H1 (cell line): ENCODE measurements around the gene LGALS8. TPM values are rescaled to one million over a fixed set of nuclear protein-coding genes. Genes with fewer than 3 reads are reported as not detected.

Experiments used
- CTCF ChIA-PET: fragments of 300-600 bp; sonication (Branson Sonifier 250); formaldehyde crosslinking; loops from one replicate; lab custom pipeline; 2021; ENCODE audit not compliant: partially characterized antibody; lab: Charles Lee
- POLR2A ChIA-PET: fragments of 300-600 bp; sonication (Branson Sonifier 250); formaldehyde crosslinking; loops from one replicate; lab custom pipeline; 2021; ENCODE audit warnings: inconsistent platforms; ENCODE audit not compliant: partially characterized antibody; lab: Charles Lee
- DNase-seq, 2 experiments: peaks; one replicate each; pipeline versions ENCODE4 v3.0.0 to v3.0.0-alpha.2; 2010 to 2022; ENCODE audit warnings: low spot score in 2 of 2, low read depth in 1 of 2, mixed read lengths in 1 of 2
- FAIRE-seq: peaks from 2 replicates; lab custom pipeline; 2011; peaks lifted over from hg19 to GRCh38; lab: Jason Lieb, UNC
- H2AFZ ChIP-seq: 2 replicates; pipeline ENCODE4 v1.8.1; 2012; ENCODE audit warnings: low read length, inconsistent platforms
- H2AK5ac ChIP-seq: 2 replicates; pipeline ENCODE4 v1.6.1; 2013; ENCODE audit warnings: low read depth, low read length
- H2BK120ac ChIP-seq: replicated peaks from 2 replicates; pipeline ENCODE3; 2013; ENCODE audit warnings: low read depth, low read length, inconsistent platforms
- H2BK12ac ChIP-seq: 2 replicates; pipeline ENCODE4 v1.6.1; 2013; ENCODE audit warnings: low read depth, low read length
- H2BK15ac ChIP-seq: 2 replicates; pipeline ENCODE4 v1.6.1; 2013; ENCODE audit warnings: low read length
- H2BK20ac ChIP-seq: 2 replicates; pipeline ENCODE4 v1.6.1; 2013; ENCODE audit warnings: low read length
- H2BK5ac ChIP-seq: 2 replicates; pipeline ENCODE4 v1.6.1; 2013; ENCODE audit warnings: low read depth, low read length
- H3K14ac ChIP-seq: 2 replicates; pipeline ENCODE4 v1.6.1; 2013; ENCODE audit warnings: inconsistent platforms; ENCODE audit not compliant: insufficient read length
- H3K18ac ChIP-seq: 2 replicates; pipeline ENCODE4 v1.6.1; 2013; ENCODE audit warnings: low read length; ENCODE audit errors: extremely low read depth
- H3K23ac ChIP-seq: 2 replicates; pipeline ENCODE4 v1.6.1; 2013; ENCODE audit warnings: inconsistent platforms; ENCODE audit not compliant: insufficient read length
- H3K23me2 ChIP-seq: 2 replicates; pipeline ENCODE4 v1.6.1; 2013; ENCODE audit warnings: low read depth, low read length
- H3K27ac ChIP-seq: 2 replicates; pipeline ENCODE4 v1.6.1; 2011; ENCODE audit warnings: low read depth, low read length, inconsistent platforms
- H3K27me3 ChIP-seq, 4 experiments: replicated peaks in 1 of 4; 1 replicate in 1 of 4; 2 replicates in 3 of 4; pipeline versions ENCODE4 v1.6.1 to v1.8.1; 2011 to 2013; ENCODE audit warnings: low read length in 3 of 4, mild to moderate bottlenecking in 3 of 4, inconsistent platforms in 2 of 4, mixed read lengths in 2 of 4, moderate library complexity in 1 of 4; ENCODE audit not compliant: control insufficient read depth in 3 of 4, insufficient read depth in 3 of 4; ENCODE audit errors: extremely low read depth in 1 of 4
- H3K36me3 ChIP-seq, 4 experiments: 2 replicates each; pipeline versions ENCODE4 v1.6.1 to v1.8.1; 2011 to 2013; ENCODE audit warnings: mild to moderate bottlenecking in 4 of 4, low read length in 3 of 4, moderate library complexity in 2 of 4, control low read depth in 1 of 4, inconsistent platforms in 1 of 4; ENCODE audit not compliant: insufficient read depth in 4 of 4, control insufficient read depth in 2 of 4
- H3K4ac ChIP-seq: replicated peaks from 2 replicates; pipeline ENCODE3; 2013; ENCODE audit warnings: low read length, low read depth, mixed read lengths, inconsistent platforms; ENCODE audit not compliant: insufficient read length
- H3K4me1 ChIP-seq, 4 experiments: replicated peaks in 1 of 4; 1 replicate in 1 of 4; 2 replicates in 3 of 4; pipeline versions ENCODE4 v1.6.1 to v1.8.1; 2011 to 2013; ENCODE audit warnings: low read length in 3 of 4, inconsistent platforms in 2 of 4, mixed read lengths in 1 of 4; ENCODE audit not compliant: insufficient read depth in 4 of 4, control insufficient read depth in 3 of 4
- H3K4me2 ChIP-seq, 2 experiments: 2 replicates each; pipeline versions ENCODE4 v1.6.1 to v1.8.1; 2011 to 2013; ENCODE audit warnings: low read depth in 2 of 2, low read length in 2 of 2, control low read depth in 1 of 2, inconsistent platforms in 1 of 2, mild to moderate bottlenecking in 1 of 2; ENCODE audit not compliant: insufficient read depth in 1 of 2
- H3K4me3 ChIP-seq, 4 experiments: fragments of 200-600, 300-600 bp in 1 of 4; sonication (generic), shearing (Covaris generic), sonication (Bioruptor Twin) in 1 of 4; 2 replicates each; pipeline versions ENCODE4 v1.5.1 to v1.8.1; 2011 to 2016; ENCODE audit warnings: low read length in 4 of 4, low read depth in 3 of 4, control low read depth in 2 of 4, inconsistent platforms in 2 of 4, mild to moderate bottlenecking in 2 of 4, mixed read lengths in 1 of 4, moderate library complexity in 1 of 4; ENCODE audit not compliant: insufficient read depth in 2 of 4; ENCODE audit errors: extremely low read depth in 1 of 4
- H3K56ac ChIP-seq: replicated peaks from 2 replicates; pipeline ENCODE3; 2013; ENCODE audit warnings: low read depth, mild to moderate bottlenecking, mixed read lengths, low read length, inconsistent platforms; ENCODE audit not compliant: insufficient read length
- H3K79me1 ChIP-seq: 2 replicates; pipeline ENCODE4 v1.6.1; 2013; ENCODE audit warnings: low read depth, low read length, control low read depth
- H3K79me2 ChIP-seq, 2 experiments: 2 replicates each; pipeline versions ENCODE4 v1.6.1 to v1.8.1; 2012 to 2013; ENCODE audit warnings: low read length in 2 of 2, mild to moderate bottlenecking in 2 of 2, inconsistent platforms in 1 of 2; ENCODE audit not compliant: insufficient read depth in 2 of 2, control insufficient read depth in 1 of 2
- H3K9ac ChIP-seq, 4 experiments: replicated peaks in 1 of 4; 1 replicate in 1 of 4; 2 replicates in 3 of 4; pipeline versions ENCODE4 v1.6.1 to v1.8.1; 2011 to 2013; ENCODE audit warnings: low read depth in 3 of 4, low read length in 3 of 4, control low read depth in 2 of 4, mild to moderate bottlenecking in 2 of 4, moderate library complexity in 2 of 4, inconsistent platforms in 1 of 4; ENCODE audit errors: extremely low read depth in 1 of 4
- H3K9me3 ChIP-seq, 2 experiments: 2 replicates each; pipeline versions ENCODE4 v1.6.1 to v1.8.1; 2012 to 2013; ENCODE audit warnings: mild to moderate bottlenecking in 2 of 2, moderate library complexity in 2 of 2, control low read depth in 1 of 2, inconsistent platforms in 1 of 2, low read depth in 1 of 2, low read length in 1 of 2, mixed read lengths in 1 of 2; ENCODE audit not compliant: insufficient read depth in 2 of 2
- H4K20me1 ChIP-seq, 2 experiments: replicated peaks in 1 of 2; 2 replicates each; pipeline versions ENCODE3 to v1.8.1; 2011 to 2013; ENCODE audit warnings: inconsistent platforms in 2 of 2, low read length in 2 of 2, mild to moderate bottlenecking in 1 of 2; ENCODE audit not compliant: insufficient read depth in 2 of 2, control insufficient read depth in 1 of 2
- H4K5ac ChIP-seq: 2 replicates; pipeline ENCODE4 v1.6.1; 2013; ENCODE audit warnings: low read length, low read depth, mixed read lengths, inconsistent platforms; ENCODE audit not compliant: insufficient read length
- H4K8ac ChIP-seq: 2 replicates; pipeline ENCODE4 v1.8.0; 2013; ENCODE audit warnings: mild to moderate bottlenecking, moderate library complexity, low read length, inconsistent platforms; ENCODE audit not compliant: insufficient read depth; ENCODE audit errors: extremely low read depth
- H4K91ac ChIP-seq: replicated peaks from 2 replicates; pipeline ENCODE3; 2013; ENCODE audit warnings: low read length, mixed read lengths, inconsistent platforms; ENCODE audit not compliant: insufficient read length
- ASH2L ChIP-seq: fragments of 200-600, 300-600 bp; sonication (generic); IDR thresholded peaks from one replicate; pipeline ENCODE4 v1.7.1; 2017; ENCODE audit warnings: low read length
- CHD2 ChIP-seq: IDR thresholded peaks from 2 replicates; pipeline ENCODE4 v1.6.1; 2012; ENCODE audit warnings: low read length, improper control_type of control experiment
- FOSL1 ChIP-seq: IDR thresholded peaks from 2 replicates; pipeline ENCODE4 v1.6.1; 2011; ENCODE audit warnings: mild to moderate bottlenecking, low read depth, low read length, moderate library complexity; ENCODE audit not compliant: insufficient read depth
- KDM1A ChIP-seq: fragments of 200-600, 300-600 bp; sonication (generic); IDR thresholded peaks from 2 replicates; pipeline ENCODE4 v1.7.1; 2016; ENCODE audit warnings: mild to moderate bottlenecking, low read length, borderline replicate concordance
- KDM4A ChIP-seq: IDR thresholded peaks from one replicate; pipeline ENCODE4 v1.7.1; 2012; ENCODE audit warnings: low read depth, mild to moderate bottlenecking, moderate library complexity, low read length, inconsistent platforms; ENCODE audit not compliant: severe bottlenecking
- RXRA ChIP-seq: IDR thresholded peaks from 2 replicates; pipeline ENCODE4 v1.6.1; 2011; ENCODE audit warnings: low read depth, mild to moderate bottlenecking, low read length, moderate library complexity; ENCODE audit not compliant: insufficient read depth
- SIN3A ChIP-seq, 2 experiments: IDR thresholded peaks in 1 of 2; conservative IDR thresholded peaks in 1 of 2; 2 replicates each; pipeline ENCODE4 v1.6.1; 2011 to 2012; ENCODE audit warnings: low read length in 2 of 2, improper control_type of control experiment in 1 of 2, low read depth in 1 of 2, mild to moderate bottlenecking in 1 of 2
- SIRT6 ChIP-seq: IDR thresholded peaks from one replicate; pipeline ENCODE4 v1.7.1; 2012; ENCODE audit warnings: low read length, inconsistent platforms
- TEAD4 ChIP-seq: IDR thresholded peaks from 2 replicates; pipeline ENCODE4 v1.6.1; 2012; ENCODE audit warnings: low read depth, low read length, inconsistent platforms, mixed read lengths
- YY1 ChIP-seq: IDR thresholded peaks from 2 replicates; pipeline ENCODE4 v1.6.1; 2011; ENCODE audit warnings: low read depth, mild to moderate bottlenecking, low read length
- WGBS, 2 experiments: shearing (Covaris generic) in 1 of 2; methylation state at CpG; one replicate each; pipeline versions ENCODE4 v1.1.6 to v1.1.7; 2013 to 2015; ENCODE audit warnings: low lambda C conversion rate in 2 of 2, mixed read lengths in 2 of 2, inconsistent platforms in 1 of 2, low coverage in 1 of 2, missing lambda C conversion rate in 1 of 2; ENCODE audit not compliant: insufficient replicate concordance in 2 of 2, insufficient coverage in 1 of 2, insufficient read length in 1 of 2; ENCODE audit errors: extremely low coverage in 1 of 2, missing lambda C conversion rate in 1 of 2; 5-methylcytosine and 5-hydroxymethylcytosine counted together
- polyA plus RNA-seq, 7 experiments: library from polyadenylated mRNA; depleted of rRNA in 3 of 7; stranded (reverse) in 5 of 7; unstranded in 2 of 7; fragments of >200 nt in 5 of 7; fragments of 200-250 nt in 2 of 7; gene quantifications; 1 replicate in 5 of 7; 2 replicates in 1 of 7; 4 replicates in 1 of 7; pipeline versions ENCODE4 v1.2.1 to v1.2.3, GENCODE V29; 2011 to 2013; ENCODE audit warnings: missing spikeins in 2 of 7, mixed read lengths in 2 of 7
- total RNA-seq: library from RNA; stranded (reverse); fragmentation: NEBNext Ultra II Directional; extraction: Animal tissue kit (Norgen Biotek cat#: 25700); gene quantifications from 2 replicates; pipeline ENCODE4 v1.2.1, GENCODE V29; 2021
- TF ChIP-seq, protein P1 (sequence below): IDR thresholded peaks from 2 replicates; pipeline ENCODE4 v1.6.1; 2011; ENCODE audit warnings: low read depth, mild to moderate bottlenecking, low read length; ENCODE audit not compliant: insufficient read depth

The LGALS8 gene
- total and polyA plus RNA-seq, 2 of the 8 experiments (the other 6 are each of a cell fraction or from before 2014, with no cell fraction given) = 7.2 to 11.6 TPM

DNA sequence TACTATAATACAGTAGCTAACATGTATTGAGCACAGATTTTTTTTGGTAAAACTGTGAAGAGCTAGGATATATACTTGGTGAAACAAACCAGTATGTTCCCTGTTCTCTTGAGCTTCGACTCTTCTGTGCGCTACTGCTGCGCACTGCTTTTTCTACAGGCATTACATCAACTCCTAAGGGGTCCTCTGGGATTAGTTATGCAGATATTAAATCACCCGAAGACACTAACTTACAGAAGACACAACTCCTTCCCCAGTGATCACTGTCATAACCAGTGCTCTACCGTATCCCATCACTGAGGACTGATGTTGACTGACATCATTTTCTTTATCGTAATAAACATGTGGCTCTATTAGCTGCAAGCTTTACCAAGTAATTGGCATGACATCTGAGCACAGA lies 24.7 kb downstream of the LGALS8 start:
- no peak overlapping the region for H3K27ac ChIP-seq
- 90% methylated on average over 6 of the region's 6 CpGs; no CpG with 5 or more reads in 1 of the 2 experiments for WGBS, 2 experiments
- no peak overlapping the region for H3K18ac ChIP-seq
- H3K79me2 ChIP-seq = no peaks in the 10 kb centered on the region
- no peak overlapping the region for H3K4me2 ChIP-seq
- no peak overlapping the region for H4K5ac ChIP-seq
- no peaks in the 10 kb centered on the region for H3K27me3 ChIP-seq
- no peak overlapping the region for H2BK12ac ChIP-seq
- FAIRE-seq (no peak), DNase-seq (no peak)
- H4K20me1 ChIP-seq = peaks cover 1 to 2% of the 10 kb centered on the region in 2 experiments
- no peak overlapping the region for H3K4ac ChIP-seq
- no peaks in the 10 kb centered on the region for H3K23me2 ChIP-seq
- H2BK5ac ChIP-seq = no peak overlapping the region
- no peak overlapping the region for H3K23ac ChIP-seq
- TF ChIP-seq KDM1A (no peak), YY1 (no peak), RXRA (no peak), KDM4A (no peak), TEAD4 (no peak), CHD2 (no peak), SIRT6 (no peak), FOSL1 (no peak), ASH2L (no peak), SIN3A (conservative IDR thresholded peaks at IDR 0.05 in 1 of 2, IDR thresholded peaks at IDR 0.05 in 1 of 2; ENCODE audit: low read depth in 1 of 2, low read length in 2 of 2) (no peak)
- TF ChIP-seq, protein P1, sequence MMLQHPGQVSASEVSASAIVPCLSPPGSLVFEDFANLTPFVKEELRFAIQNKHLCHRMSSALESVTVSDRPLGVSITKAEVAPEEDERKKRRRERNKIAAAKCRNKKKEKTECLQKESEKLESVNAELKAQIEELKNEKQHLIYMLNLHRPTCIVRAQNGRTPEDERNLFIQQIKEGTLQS = no peak
- no peak overlapping the region for H2BK120ac ChIP-seq
- no peak overlapping the region for H3K56ac ChIP-seq
- no peaks in the 10 kb centered on the region for H3K9me3 ChIP-seq
- no peak overlapping the region for H4K8ac ChIP-seq
- peaks cover 31 to 91% (median 71%) of the 10 kb centered on the region in 4 experiments for H3K36me3 ChIP-seq
- H2BK15ac ChIP-seq = no peak overlapping the region
- no peaks in the 10 kb centered on the region for H3K4me1 ChIP-seq
- no peak overlapping the region for H2AFZ ChIP-seq
- H3K14ac ChIP-seq = no peak overlapping the region
- H4K91ac ChIP-seq = no peak overlapping the region
- ChIA-PET POLR2A (interaction anchor here (1.0 to 1.6 kb wide), 5 partner anchors 9 to 53 kb away, joined by 3 to 5 read pairs (median 3); no protein-coding TSS in a partner anchor), CTCF (interaction anchor here (0.8 to 5.0 kb wide), 5 partner anchors 11 to 442 kb away, joined by 3 to 34 read pairs (median 3); no protein-coding TSS in a partner anchor)
- H2BK20ac ChIP-seq = no peak overlapping the region
- no peak overlapping the region for H3K4me3 ChIP-seq
- no peaks in the 10 kb centered on the region for H3K79me1 ChIP-seq
- H3K9ac ChIP-seq = no peak overlapping the region
- no peak overlapping the region for H2AK5ac ChIP-seq
